SK-N-MC (cell line): ENCODE data around the gene ZNF362.

Experiments used
- DNase-seq: peaks from one replicate; pipeline ENCODE4 v3.0.0-alpha.2; 2011; ENCODE audit warnings: low read depth, low spot score
- H3K27ac ChIP-seq: fragments of 200-600 bp; sonication (generic); 2 replicates; pipeline ENCODE4 v1.5.1; 2016; ENCODE audit warnings: mixed run types
- H3K36me3 ChIP-seq: fragments of 200-600 bp; sonication (generic); 2 replicates; pipeline ENCODE4 v1.6.1; 2017; ENCODE audit warnings: antibody characterized with exemption, low read length, mixed read lengths; ENCODE audit not compliant: insufficient read depth
- H3K4me3 ChIP-seq: fragments of 200-600 bp; sonication (generic); 2 replicates; pipeline ENCODE4 v1.5.1; 2016
- H3K9ac ChIP-seq: fragments of 200-600 bp; sonication (generic); 2 replicates; pipeline ENCODE4 v1.8.0; 2017; ENCODE audit warnings: mixed run types, mixed read lengths; ENCODE audit not compliant: insufficient read length
- H3K9me3 ChIP-seq: fragments of 200-600 bp; sonication (generic); 2 replicates; pipeline ENCODE4 v1.6.1; 2017; ENCODE audit warnings: low read depth, mild to moderate bottlenecking, antibody characterized with exemption, low read length, moderate library complexity, mixed read lengths
- EZH2 ChIP-seq: fragments of 200-600 bp; sonication (generic); IDR thresholded peaks from one replicate; pipeline ENCODE4 v1.6.1; 2017; ENCODE audit warnings: antibody characterized with exemption
- FOXP2 ChIP-seq: optimal IDR thresholded peaks from 2 replicates; pipeline ENCODE3; 2011; ENCODE audit warnings: mild to moderate bottlenecking, moderate library complexity; ENCODE audit not compliant: insufficient read depth; ENCODE audit errors: extremely low read length, control extremely low read depth
- POLR2AphosphoS5 ChIP-seq: IDR thresholded peaks from 2 replicates; pipeline ENCODE4 v1.6.1; 2012; ENCODE audit warnings: mild to moderate bottlenecking, low read depth, low read length, borderline replicate concordance

ZNF362 gene

GRCh38 chr1:33328817-33329216, 72.5 kb downstream of the ZNF362 start:
- TF ChIP-seq POLR2AphosphoS5 (no peak), EZH2 (no peak), FOXP2 (no peak)
- no peak for DNase-seq
- Histone ChIP-seq H3K9me3 (no peaks in the 10 kb centered on the region), H3K4me3 (no peak overlapping the region), H3K36me3 (peaks cover 98% of the 10 kb centered on the region), H3K9ac (no peak overlapping the region), H3K27ac (no peak overlapping the region)

- Histone ChIP-seq H3K9me3 (no peaks in the 10 kb centered on the region), H3K27ac (no peak overlapping the region), H3K4me3 (no peak overlapping the region), H3K9ac (no peak overlapping the region), H3K36me3 (peaks cover 98% of the 10 kb centered on the region)
- no peak for TF ChIP-seq EZH2
- TF ChIP-seq POLR2AphosphoS5 = no peak
- no peak for TF ChIP-seq FOXP2
- DNase-seq = no peak
Measured at GRCh38 chr1:33329600-33330305, 73.5 kb downstream of the ZNF362 start.

DNA sequence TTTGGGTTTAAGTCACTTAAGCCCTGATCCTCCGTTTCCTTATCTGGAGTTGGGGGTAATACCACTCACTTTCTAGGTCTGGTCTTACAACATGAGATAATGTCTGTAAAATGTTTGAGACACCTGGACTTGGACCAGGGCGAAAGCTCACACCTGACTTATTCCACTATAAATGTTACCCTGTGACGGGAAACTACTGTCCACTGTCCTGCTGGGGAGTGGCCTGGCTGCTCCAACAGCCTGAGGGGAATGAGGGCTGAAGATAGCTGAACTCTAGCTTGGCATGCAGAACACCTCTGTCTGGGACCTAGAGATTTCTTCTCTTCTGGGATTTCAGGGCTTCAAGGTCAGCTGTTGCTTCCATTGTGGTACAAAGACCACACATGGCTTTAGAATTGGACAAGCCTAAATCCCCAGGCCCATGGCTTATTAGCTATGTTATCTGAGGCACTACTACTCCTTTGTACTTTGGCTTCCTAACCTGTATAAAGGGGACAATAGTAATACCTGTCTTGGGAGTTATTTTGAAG, 74.1 kb downstream of the ZNF362 start:
- Histone ChIP-seq H3K9ac (no peak overlapping the region), H3K36me3 (peaks cover 98% of the 10 kb centered on the region), H3K27ac (no peak overlapping the region), H3K4me3 (no peak overlapping the region), H3K9me3 (no peaks in the 10 kb centered on the region)
- DNase-seq = no peak
- TF ChIP-seq POLR2AphosphoS5 = no peak

DNA sequence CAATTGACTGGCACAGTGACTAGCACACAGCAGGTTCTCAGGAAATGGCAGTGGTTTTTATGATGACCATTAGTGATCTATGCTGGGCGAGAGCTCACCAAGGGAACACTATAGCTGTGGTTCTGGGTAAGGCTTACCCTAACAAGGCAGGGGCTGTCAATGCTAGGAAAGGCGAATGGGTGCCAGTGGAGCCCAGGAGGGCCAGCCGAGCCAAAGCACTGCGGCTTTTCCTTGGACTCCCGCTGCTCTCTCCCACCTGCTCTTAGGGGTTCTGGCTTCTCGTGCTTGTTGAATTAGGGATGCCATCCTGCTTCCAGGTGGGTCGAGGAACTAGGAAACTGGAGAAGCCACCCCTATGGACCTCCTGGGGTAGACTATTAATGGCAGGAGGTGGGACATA, 74.6 kb downstream of the ZNF362 start:
- Histone ChIP-seq H3K9me3 (no peaks in the 10 kb centered on the region), H3K36me3 (peaks cover 94% of the 10 kb centered on the region), H3K4me3 (no peak overlapping the region), H3K27ac (no peak overlapping the region), H3K9ac (no peak overlapping the region)
- TF ChIP-seq EZH2 (no peak), FOXP2 (no peak), POLR2AphosphoS5 (no peak)
- DNase-seq = no peak

GRCh38 chr1:33331444-33332356, 75.4 kb downstream of the ZNF362 start:
- H3K27ac ChIP-seq = no peak overlapping the region
- H3K9me3 ChIP-seq = no peaks in the 10 kb centered on the region
- DNase-seq = no peak
- TF ChIP-seq FOXP2 = no peak
- TF ChIP-seq EZH2 = no peak
- no peak for TF ChIP-seq POLR2AphosphoS5
- H3K36me3 ChIP-seq = peaks cover 86% of the 10 kb centered on the region
- H3K4me3 ChIP-seq = no peak overlapping the region
- H3K9ac ChIP-seq = no peak overlapping the region

DNA sequence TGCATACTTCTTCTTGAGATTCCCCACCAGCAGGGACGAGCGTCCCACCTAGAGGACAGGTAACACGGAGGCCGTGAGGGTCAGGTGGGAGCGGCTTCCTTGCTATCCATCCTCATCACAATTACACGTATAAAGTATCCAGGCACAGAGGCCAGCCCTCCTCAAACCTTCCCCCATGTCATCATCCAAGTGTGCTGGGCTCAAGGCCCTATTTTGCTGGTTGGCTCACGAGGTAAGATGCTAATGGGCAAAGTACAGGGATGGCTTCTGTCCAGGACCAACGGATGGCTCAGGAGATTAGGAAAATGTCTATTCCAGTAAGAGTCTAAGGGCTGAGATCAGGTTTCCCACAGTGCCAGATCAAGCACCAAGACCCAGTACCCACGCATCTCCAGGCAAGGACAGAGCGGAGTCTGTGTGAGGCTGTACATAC, 76.1 kb downstream of the ZNF362 start:
- H3K27ac ChIP-seq = no peak overlapping the region
- H3K4me3 ChIP-seq = no peak overlapping the region
- no peak for DNase-seq
- peaks cover 79% of the 10 kb centered on the region for H3K36me3 ChIP-seq
- TF ChIP-seq FOXP2 = no peak
- no peak for TF ChIP-seq EZH2
- TF ChIP-seq POLR2AphosphoS5 = no peak
- no peaks in the 10 kb centered on the region for H3K9me3 ChIP-seq
- no peak overlapping the region for H3K9ac ChIP-seq

- Histone ChIP-seq H3K27ac (no peak overlapping the region), H3K36me3 (peaks cover 74% of the 10 kb centered on the region), H3K9ac (no peak overlapping the region), H3K4me3 (no peak overlapping the region), H3K9me3 (no peaks in the 10 kb centered on the region)
- DNase-seq = no peak
- no peak for TF ChIP-seq POLR2AphosphoS5
- TF ChIP-seq EZH2 = no peak
- TF ChIP-seq FOXP2 = no peak
Measured at GRCh38 chr1:33332881-33333280, 76.6 kb downstream of the ZNF362 start.

- no peak overlapping the region for H3K9ac ChIP-seq
- H3K9me3 ChIP-seq = no peaks in the 10 kb centered on the region
- no peak overlapping the region for H3K4me3 ChIP-seq
- TF ChIP-seq FOXP2 (no peak), EZH2 (no peak), POLR2AphosphoS5 (no peak)
- no peak overlapping the region for H3K27ac ChIP-seq
- no peak for DNase-seq
- peaks cover 63% of the 10 kb centered on the region for H3K36me3 ChIP-seq
Measured at GRCh38 chr1:33334081-33334552, 77.8 kb downstream of the ZNF362 start.
